Gastroesophageal sphincter (tissue), 4 donors: ENCODE results near the gene TMEM252. TPM values are rescaled to one million over a fixed set of nuclear protein-coding genes. Genes with fewer than 3 reads are reported as not detected.
A peak's percentile ranks its signal among the peaks of the same experiment; 100 is the strongest.

Experiments used
- ATAC-seq: fragments of 150-250 bp; one replicate; pipeline ENCODE4 v1.9.1; 2016; ENCODE audit warnings: mild to moderate bottlenecking, moderate library complexity
- H3K27ac ChIP-seq, 4 donors: fragments of 200-600 bp; sonication (generic) in 3 of 4; 1 replicate in 3 of 4; 2 replicates in 1 of 4; pipeline ENCODE4 v1.5.1; 2016 to 2019
- H3K27me3 ChIP-seq: fragments of 200-600 bp; sonication (generic); one replicate; pipeline ENCODE4 v1.5.1; 2019
- H3K36me3 ChIP-seq, 2 donors: fragments of 200-600 bp; sonication (generic); one replicate each; pipeline ENCODE4 v1.5.1; 2019; ENCODE audit warnings: control low read depth in 1 of 2
- H3K4me1 ChIP-seq, 3 donors: fragments of 200-600 bp; sonication (generic); 1 replicate in 2 of 3; 2 replicates in 1 of 3; pipeline ENCODE4 v1.5.1; 2016 to 2019; ENCODE audit warnings: control low read depth in 2 of 3
- H3K4me3 ChIP-seq, 2 donors: fragments of 200-600 bp; sonication (generic); one replicate each; pipeline ENCODE4 v1.5.1; 2019; ENCODE audit warnings: mild to moderate bottlenecking in 1 of 2, moderate library complexity in 1 of 2
- H3K9me3 ChIP-seq, 3 donors: fragments of 200-600 bp; sonication (generic); one replicate each; pipeline ENCODE4 v1.5.1; 2017 to 2019; ENCODE audit warnings: control low read depth in 2 of 3
- CTCF ChIP-seq, 4 experiments: fragments of 200-600 bp in 2 of 4; fragments of 450-650 bp in 2 of 4; sonication (generic) in 1 of 4; IDR thresholded peaks; one replicate each; pipeline ENCODE4 v1.5.1; 2017 to 2019; ENCODE audit warnings: antibody characterized with exemption in 4 of 4, mild to moderate bottlenecking in 2 of 4, moderate library complexity in 2 of 4
- EP300 ChIP-seq: sonication (generic); formaldehyde crosslinking; IDR thresholded peaks from one replicate; pipeline ENCODE4 v1.6.1; 2017; ENCODE audit warnings: antibody characterized with exemption, mild to moderate bottlenecking
- POLR2A ChIP-seq, 2 donors: fragments of 450-650 bp; IDR thresholded peaks; one replicate each; pipeline ENCODE4 v1.6.1; 2017; ENCODE audit warnings: antibody characterized with exemption in 2 of 2, mild to moderate bottlenecking in 2 of 2, moderate library complexity in 1 of 2
- POLR2AphosphoS5 ChIP-seq: sonication (generic); formaldehyde crosslinking; IDR thresholded peaks from one replicate; pipeline ENCODE4 v1.6.1; 2017; ENCODE audit warnings: antibody characterized with exemption
- WGBS, 2 donors: methylation state at CpG; one replicate each; pipeline ENCODE4 v1.1.5; 2018; ENCODE audit warnings: low coverage in 1 of 2; 5-methylcytosine and 5-hydroxymethylcytosine counted together
- total RNA-seq, 4 donors: library from RNA; depleted of rRNA; stranded (reverse); fragments of >200 nt; gene quantifications; one replicate each; pipeline ENCODE4 v1.1.0, GENCODE V29; 2016

TMEM252 gene
- total RNA-seq, 4 donors from 2014 or later = 0.67 TPM; not detected in 3

GRCh38 chr9:68497629-68498028 lies 43.1 kb downstream of the TMEM252 start:
- peaks cover 14 to 96% (median 46%) of the 10 kb centered on the region in 3 donors for H3K4me1 ChIP-seq
- H3K27ac ChIP-seq = peak overlapping the region; percentile 63 to 87 (median 82)
- peaks cover 0 to 55% of the 10 kb centered on the region in 2 donors for H3K36me3 ChIP-seq
- no peaks in the 10 kb centered on the region for H3K27me3 ChIP-seq
- no peaks in the 10 kb centered on the region for H3K9me3 ChIP-seq
- no peak for ATAC-seq
- TF ChIP-seq POLR2AphosphoS5 (no peak), CTCF (IDR thresholded peaks at IDR 0.05) (no peak), EP300 (no peak), POLR2A (IDR thresholded peaks at IDR 0.05) (no peak)
- H3K4me3 ChIP-seq = no peak overlapping the region
- WGBS, 2 donors = 60% methylated on average over 1 of the region's 1 CpG; no CpG with 5 or more reads in 1 of the 2 donors

- H3K27me3 ChIP-seq = no peaks in the 10 kb centered on the region
- TF ChIP-seq EP300 (no peak), POLR2A (IDR thresholded peaks at IDR 0.05) (no peak), CTCF (IDR thresholded peaks at IDR 0.05) (no peak), POLR2AphosphoS5 (no peak)
- no peak for ATAC-seq
- H3K27ac ChIP-seq = peak overlapping the region; percentile 80 to 87 (median 86)
- H3K36me3 ChIP-seq = peaks cover 0 to 47% of the 10 kb centered on the region in 2 donors
- H3K4me1 ChIP-seq = peaks cover 18 to 96% (median 42%) of the 10 kb centered on the region in 3 donors
- H3K4me3 ChIP-seq = no peak overlapping the region
- no peaks in the 10 kb centered on the region for H3K9me3 ChIP-seq
These were observed 44.3 kb downstream of the TMEM252 start for GRCh38 chr9:68496356-68496755.

- H3K27me3 ChIP-seq = no peaks in the 10 kb centered on the region
- no peak for TF ChIP-seq POLR2AphosphoS5
- no peak for TF ChIP-seq CTCF (IDR thresholded peaks at IDR 0.05)
- TF ChIP-seq EP300 = no peak
- TF ChIP-seq POLR2A (IDR thresholded peaks at IDR 0.05) = no peak
- ATAC-seq = no peak
- no peaks in the 10 kb centered on the region for H3K9me3 ChIP-seq
- no peak overlapping the region for H3K4me3 ChIP-seq
- peaks cover 16 to 96% (median 35%) of the 10 kb centered on the region in 3 donors for H3K4me1 ChIP-seq
- 36 to 56% methylated on average over 1 of the region's 1 CpG for WGBS, 2 donors
- H3K36me3 ChIP-seq = peaks cover 0 to 43% of the 10 kb centered on the region in 2 donors
- H3K27ac ChIP-seq = peak overlapping the region; percentile 80 to 87 (median 86)
These were observed 45.4 kb downstream of the TMEM252 start for GRCh38 chr9:68495247-68495646.

- TF ChIP-seq POLR2A (IDR thresholded peaks at IDR 0.05) (no peak), POLR2AphosphoS5 (no peak), EP300 (no peak), CTCF (IDR thresholded peaks at IDR 0.05) (no peak)
- peaks cover 16 to 93% (median 29%) of the 10 kb centered on the region in 3 donors for H3K4me1 ChIP-seq
- H3K4me3 ChIP-seq = no peak overlapping the region
- H3K36me3 ChIP-seq = peaks cover 0 to 43% of the 10 kb centered on the region in 2 donors
- peak; percentile 52 for ATAC-seq
- 11 to 20% methylated on average over 3 of the region's 3 CpGs for WGBS, 2 donors
- no peaks in the 10 kb centered on the region for H3K9me3 ChIP-seq
- H3K27me3 ChIP-seq = no peaks in the 10 kb centered on the region
- H3K27ac ChIP-seq = peak overlapping the region; percentile 80 to 87 (median 86)
These were observed 46.6 kb downstream of the TMEM252 start for GRCh38 chr9:68493958-68494577.

- peak overlapping the region; percentile 80 to 87 (median 86) for H3K27ac ChIP-seq
- no peak for ATAC-seq
- H3K27me3 ChIP-seq = no peaks in the 10 kb centered on the region
- H3K4me3 ChIP-seq = no peak overlapping the region
- no peak for TF ChIP-seq POLR2AphosphoS5
- TF ChIP-seq EP300 = no peak
- no peak for TF ChIP-seq POLR2A (IDR thresholded peaks at IDR 0.05)
- no peak for TF ChIP-seq CTCF (IDR thresholded peaks at IDR 0.05)
- peaks cover 0 to 43% of the 10 kb centered on the region in 2 donors for H3K36me3 ChIP-seq
- no peaks in the 10 kb centered on the region for H3K9me3 ChIP-seq
- peaks cover 16 to 88% (median 29%) of the 10 kb centered on the region in 3 donors for H3K4me1 ChIP-seq
These were observed 47.1 kb downstream of the TMEM252 start for GRCh38 chr9:68493541-68493940.
